ENCODE data around the gene TMBIM1. TPM values are rescaled to one million over a fixed set of nuclear protein-coding genes. Genes with fewer than 3 reads are reported as not detected.
A peak's percentile ranks its signal among the peaks of the same experiment; 100 is the strongest.

The TMBIM1 gene
- total and polyA plus RNA-seq, 9 of the 15 experiments (the other 6 are each of a cell fraction or from before 2014, with no cell fraction given), result 14.2 to 105 (median 47.0) TPM

GRCh38 chr2:218269900-218270720 is 22.2 kb downstream of the TMBIM1 start, which contains the start of the genes AAMP and PNKD (continued):
- TF ChIP-seq HMG20B (CRISPR knock-in tag; IDR thresholded peaks at IDR 0.05) (no peak), TSC22D4 (tag; IDR thresholded peaks at IDR 0.05) (no peak), ELK1 (CRISPR knock-in tag; IDR thresholded peaks at IDR 0.05) (no peak), ZNF197 (CRISPR knock-in tag; IDR thresholded peaks at IDR 0.05; ENCODE audit: low read depth) (peak; percentile 84; the same call in 1 of the 2 replicates), MAFK (IDR thresholded peaks at IDR 0.05; ENCODE audit: low read length) (no peak), XRCC5 (IDR thresholded peaks at IDR 0.05; ENCODE audit: low read depth, low read length) (no peak; the same call in 1 of the 2 replicates), PHB2 (IDR thresholded peaks at IDR 0.05; ENCODE audit: low read depth) (no peak), GATA2 (CRISPR knock-in tag; IDR thresholded peaks at IDR 0.05) (no peak), ZNF696 (CRISPR knock-in tag; conservative IDR thresholded peaks at IDR 0.05) (no peak), ZNF449 (CRISPR knock-in tag; IDR thresholded peaks at IDR 0.05) (no peak), HSF4 (CRISPR knock-in tag; IDR thresholded peaks at IDR 0.05; ENCODE audit: borderline replicate concordance) (no peak), E4F1 (CRISPR knock-in tag; IDR thresholded peaks at IDR 0.05; ENCODE audit: borderline replicate concordance) (no peak), RNF219 (CRISPR knock-in tag; IDR thresholded peaks at IDR 0.05) (no peak), EP400 (IDR thresholded peaks at IDR 0.05) (peak; percentile 88), ZNF133 (CRISPR knock-in tag; IDR thresholded peaks at IDR 0.05) (no peak), PHF20 (IDR thresholded peaks at IDR 0.05; ENCODE audit: partially characterized antibody) (no peak), CBX8 (IDR thresholded peaks at IDR 0.05; ENCODE audit: borderline replicate concordance, extremely low read depth, low read depth, low read length, poor library complexity, severe bottlenecking) (no peak), BDP1 (IDR thresholded peaks at IDR 0.05; ENCODE audit: insufficient read depth, insufficient read length) (no peak), KLF6 (CRISPR knock-in tag; IDR thresholded peaks at IDR 0.05; ENCODE audit: borderline replicate concordance) (no peak; the same call in 1 of the 2 replicates), NELFE (IDR thresholded peaks at IDR 0.05; ENCODE audit: insufficient read depth, insufficient read length) (no peak), CCAR2 (IDR thresholded peaks at IDR 0.05; ENCODE audit: low read depth, low read length) (no peak)
